ENCODE data around the gene SLC43A3. TPM values are rescaled to one million over a fixed set of nuclear protein-coding genes. Genes with fewer than 3 reads are reported as not detected.
"Not testable (repeated sequence)": the region's sequence is repeated elsewhere in the genome, so short reads cannot be mapped to it uniquely, and the experiment has no call there.

SLC43A3 gene
- total RNA-seq, 1 donor: 74.3 TPM

GRCh38 chr11:57368845-57369232, 58.1 kb downstream of the SLC43A3 start:
- no peak for TF ChIP-seq CTCF (IDR thresholded peaks at IDR 0.05; ENCODE audit: insufficient read depth, low read length)

GRCh38 chr11:57368106-57368844, 58.6 kb downstream of the SLC43A3 start:
- no peak for DNase-seq (ENCODE audit: low read depth)
- no peak for TF ChIP-seq CTCF (IDR thresholded peaks at IDR 0.05; ENCODE audit: insufficient read depth, low read length)

More at GRCh38 chr11:57368845-57369232, 58.1 kb downstream of the SLC43A3 start:
- H3K4me3 ChIP-seq (ENCODE audit: low read depth, low read length): no peak overlapping the region
- no peak for DNase-seq (ENCODE audit: low read depth)

GRCh38 chr11:57364851-57365660, 61.9 kb downstream of the SLC43A3 start:
- no peak for DNase-seq (ENCODE audit: low read depth)
- no peak for TF ChIP-seq CTCF (IDR thresholded peaks at IDR 0.05; ENCODE audit: insufficient read depth, low read length)
- H3K4me3 ChIP-seq (ENCODE audit: low read depth, low read length): no peak overlapping the region

More at GRCh38 chr11:57368106-57368844, 58.6 kb downstream of the SLC43A3 start:
- H3K4me3 ChIP-seq (ENCODE audit: low read depth, low read length): no peak overlapping the region

GRCh38 chr11:57363131-57364080, 63.5 kb downstream of the SLC43A3 start:
- no peak for DNase-seq (ENCODE audit: low read depth)
- TF ChIP-seq CTCF (IDR thresholded peaks at IDR 0.05; ENCODE audit: insufficient read depth, low read length): no peak
- H3K4me3 ChIP-seq (ENCODE audit: low read depth, low read length): no peak overlapping the region

GRCh38 chr11:57361926-57362325, 65.0 kb downstream of the SLC43A3 start:
- TF ChIP-seq CTCF (IDR thresholded peaks at IDR 0.05; ENCODE audit: insufficient read depth, low read length): no peak
- H3K4me3 ChIP-seq (ENCODE audit: low read depth, low read length): no peak overlapping the region
- DNase-seq (ENCODE audit: low read depth): no peak

GRCh38 chr11:57361420-57361819, 65.5 kb downstream of the SLC43A3 start:
- not testable (repeated sequence) for H3K4me3 ChIP-seq (ENCODE audit: low read depth, low read length); DNase-seq (ENCODE audit: low read depth)
